ENCODE measurements around the gene SPACA6. TPM values are rescaled to one million over a fixed set of nuclear protein-coding genes. Genes with fewer than 3 reads are reported as not detected.
"Not testable (repeated sequence)": the region's sequence is repeated elsewhere in the genome, so short reads cannot be mapped to it uniquely, and the experiment has no call there.

The SPACA6 gene
- total and polyA plus RNA-seq, 2 donors, result 2.7 to 10.5 TPM

DNA sequence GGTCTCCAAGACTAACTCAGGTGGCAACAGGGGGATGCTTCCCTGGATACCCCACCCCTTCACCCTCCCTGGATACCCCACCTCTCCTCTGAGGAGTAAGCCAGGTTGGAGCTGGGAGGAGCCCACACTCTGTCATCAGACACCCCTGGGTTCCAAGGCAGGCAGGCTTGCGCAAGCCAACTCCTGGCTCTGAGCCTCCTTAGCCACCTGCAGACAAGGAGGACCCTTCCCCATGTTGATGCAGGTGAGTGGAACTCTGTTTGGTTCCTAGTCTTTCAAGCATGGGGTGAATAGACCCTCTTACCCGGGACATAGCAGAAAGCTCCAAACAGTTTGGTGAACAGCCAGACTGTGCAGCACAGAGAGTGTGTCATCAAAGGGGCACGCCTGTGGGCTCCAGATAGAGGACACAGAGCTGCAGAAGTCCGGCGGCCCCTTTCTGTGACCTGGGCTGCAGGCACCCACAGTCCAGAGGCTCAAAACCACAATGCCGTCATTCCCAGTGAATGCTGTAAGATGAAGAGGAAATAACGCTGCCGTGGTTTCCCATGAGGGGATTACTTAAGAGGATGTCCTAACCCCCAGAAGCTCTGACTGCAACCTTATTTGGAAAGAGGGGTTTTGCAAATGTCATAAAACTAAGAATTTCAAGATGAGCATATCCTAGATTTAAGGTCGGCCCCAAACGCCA is 42.8 kb downstream of the SPACA6 start:
- Histone ChIP-seq H3K27me3 (ENCODE audit: control insufficient read depth in 2 of 2, insufficient read depth in 1 of 2, low read length in 1 of 2) (peaks cover 0 to 5% of the 10 kb centered on the region in 2 donors), H3K4me1 (ENCODE audit: control insufficient read depth in 2 of 2, insufficient read depth in 2 of 2, low read length in 2 of 2) (no peaks in the 10 kb centered on the region), H3K27ac (ENCODE audit: low read depth in 1 of 2, low read length in 1 of 2) (no peak overlapping the region), H3K9me3 (ENCODE audit: control insufficient read depth in 2 of 2, insufficient read depth in 1 of 2, low read length in 1 of 2) (no peaks in the 10 kb centered on the region), H3K36me3 (ENCODE audit: control insufficient read depth in 2 of 2, insufficient read depth in 2 of 2, low read length in 1 of 2) (no peaks in the 10 kb centered on the region), H3K4me3 (ENCODE audit: low read length in 2 of 2) (no peak overlapping the region)
- peak in 1 of 9 donors; percentile 4 for DNase-seq (ENCODE audit: low read depth in 6 of 9, low spot score in 9 of 9)
- 25% methylated on average over 10 of the region's 10 CpGs for WGBS

DNA sequence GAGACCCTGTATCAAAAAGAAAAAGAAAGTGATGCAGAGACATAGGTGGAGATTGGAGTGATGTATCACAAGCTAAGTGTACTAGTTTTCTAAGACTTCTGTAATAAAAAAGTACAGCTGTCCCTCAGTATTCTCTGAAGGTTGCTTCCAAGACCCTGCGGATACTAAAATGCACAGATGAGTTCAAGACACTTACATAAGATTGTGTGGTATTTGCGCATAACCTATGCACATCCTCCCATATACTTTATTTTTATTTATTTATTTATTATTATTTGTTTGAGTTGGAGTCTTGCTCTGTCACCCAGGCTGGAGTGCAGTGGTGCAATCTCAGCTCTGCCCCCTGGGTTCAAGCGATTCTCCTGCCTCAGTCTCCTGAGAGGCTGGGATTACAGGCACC is 44.3 kb downstream of the SPACA6 start:
- no peak for DNase-seq (ENCODE audit: low read depth in 6 of 9, low spot score in 9 of 9)
- Histone ChIP-seq H3K36me3 (ENCODE audit: control insufficient read depth in 2 of 2, insufficient read depth in 2 of 2, low read length in 1 of 2) (no peaks in the 10 kb centered on the region), H3K27me3 (ENCODE audit: control insufficient read depth in 2 of 2, insufficient read depth in 1 of 2, low read length in 1 of 2) (peaks cover 0 to 5% of the 10 kb centered on the region in 2 donors), H3K4me1 (ENCODE audit: control insufficient read depth in 2 of 2, insufficient read depth in 2 of 2, low read length in 2 of 2) (no peaks in the 10 kb centered on the region), H3K4me3 (ENCODE audit: low read length in 2 of 2) (no peak overlapping the region), H3K27ac (ENCODE audit: low read depth in 1 of 2, low read length in 1 of 2) (no peak overlapping the region), H3K9me3 (ENCODE audit: control insufficient read depth in 2 of 2, insufficient read depth in 1 of 2, low read length in 1 of 2) (no peaks in the 10 kb centered on the region)
- WGBS, result 97% methylated on average over 3 of the region's 3 CpGs

DNA sequence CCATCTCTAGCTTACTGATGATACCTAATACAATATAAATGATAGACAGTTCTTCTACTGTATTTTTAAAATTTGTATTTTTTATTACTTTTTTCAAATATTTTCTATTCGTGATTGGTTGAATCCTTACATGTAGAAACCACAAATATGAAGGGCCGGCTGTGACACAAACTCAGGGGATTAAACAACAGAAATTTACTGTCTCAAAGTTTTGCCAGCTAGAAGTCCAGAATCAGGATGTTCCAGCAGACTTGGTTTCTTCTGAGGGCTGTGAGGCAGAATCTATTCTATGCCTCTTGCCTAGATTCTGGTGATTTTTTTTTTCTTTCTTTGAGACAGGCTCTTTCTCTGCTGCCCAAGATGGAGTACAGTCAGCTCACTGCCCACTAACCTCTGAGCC is 44.8 kb downstream of the SPACA6 start:
- Histone ChIP-seq H3K27me3 (ENCODE audit: control insufficient read depth in 2 of 2, insufficient read depth in 1 of 2, low read length in 1 of 2) (peaks cover 0 to 5% of the 10 kb centered on the region in 2 donors), H3K4me1 (ENCODE audit: control insufficient read depth in 2 of 2, insufficient read depth in 2 of 2, low read length in 2 of 2) (no peaks in the 10 kb centered on the region), H3K27ac (ENCODE audit: low read depth in 1 of 2, low read length in 1 of 2) (no peak overlapping the region), H3K4me3 (ENCODE audit: low read length in 2 of 2) (no peak overlapping the region), H3K9me3 (ENCODE audit: control insufficient read depth in 2 of 2, insufficient read depth in 1 of 2, low read length in 1 of 2) (no peaks in the 10 kb centered on the region), H3K36me3 (ENCODE audit: control insufficient read depth in 2 of 2, insufficient read depth in 2 of 2, low read length in 1 of 2) (no peaks in the 10 kb centered on the region)
- 91% methylated on average over 2 of the region's 2 CpGs for WGBS
- no peak for DNase-seq (ENCODE audit: low read depth in 6 of 9, low spot score in 9 of 9)

DNA sequence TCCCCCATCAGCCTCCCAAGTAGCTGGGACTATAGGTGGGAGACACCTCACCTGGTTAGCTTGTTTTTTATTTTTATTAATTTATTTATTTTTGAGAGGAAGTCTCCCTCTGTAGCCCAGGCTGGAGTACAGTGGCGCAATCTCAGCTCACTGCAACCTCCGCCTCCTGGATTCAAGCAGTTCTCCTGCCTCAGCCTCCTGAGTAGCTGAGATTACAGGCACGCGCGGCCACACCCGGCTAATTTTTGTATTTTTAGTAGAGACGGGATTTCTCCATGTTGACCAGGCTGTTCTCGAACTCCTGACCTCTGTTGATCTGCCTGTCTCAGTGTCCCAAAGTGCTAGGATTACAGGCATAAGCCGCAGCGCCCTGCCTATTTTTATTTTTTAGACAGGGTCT is 45.4 kb downstream of the SPACA6 start:
- H3K4me1 ChIP-seq (ENCODE audit: control insufficient read depth in 2 of 2, insufficient read depth in 2 of 2, low read length in 2 of 2); DNase-seq (ENCODE audit: low read depth in 6 of 9, low spot score in 9 of 9); H3K9me3 ChIP-seq (ENCODE audit: control insufficient read depth in 2 of 2, insufficient read depth in 1 of 2, low read length in 1 of 2); H3K27me3 ChIP-seq (ENCODE audit: control insufficient read depth in 2 of 2, insufficient read depth in 1 of 2, low read length in 1 of 2); H3K4me3 ChIP-seq (ENCODE audit: low read length in 2 of 2); H3K36me3 ChIP-seq (ENCODE audit: control insufficient read depth in 2 of 2, insufficient read depth in 2 of 2, low read length in 1 of 2); H3K27ac ChIP-seq (ENCODE audit: low read depth in 1 of 2, low read length in 1 of 2): not testable (repeated sequence)
- WGBS, result 97% methylated on average over 10 of the region's 10 CpGs

DNA sequence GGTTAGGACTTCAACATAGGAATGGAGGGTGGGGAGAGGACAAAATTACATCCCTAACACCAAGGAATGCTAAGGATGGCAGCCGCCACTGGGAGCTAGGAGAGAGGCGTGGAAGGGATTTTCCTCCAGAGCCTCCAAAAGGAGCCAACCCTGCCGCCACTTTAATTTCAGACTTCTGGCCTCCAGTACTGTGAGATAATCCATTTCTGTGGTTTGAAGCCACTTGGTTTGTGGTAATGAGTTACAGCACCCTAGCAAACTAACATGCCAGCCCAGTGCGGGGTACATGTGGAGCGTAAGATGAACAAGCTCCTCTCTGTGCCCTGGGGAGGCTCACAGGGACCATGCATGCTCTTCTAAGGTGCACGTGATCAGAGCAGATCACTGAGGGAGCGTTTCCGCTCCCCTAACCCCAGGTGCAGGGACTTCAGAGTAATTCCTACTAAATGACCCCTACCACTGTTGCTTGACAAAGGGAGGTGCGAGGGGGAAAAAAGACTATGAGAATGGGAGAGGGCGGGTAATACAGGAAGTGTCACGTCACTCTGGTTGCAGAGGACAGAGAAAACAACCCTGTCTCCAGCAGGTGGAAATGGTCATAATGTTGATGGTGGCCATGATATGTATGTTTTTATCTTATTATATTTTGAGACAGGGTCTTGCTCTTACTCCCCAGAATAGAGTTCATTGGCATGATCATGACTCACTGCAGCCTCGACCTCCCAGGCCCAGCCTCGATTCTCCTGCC is 46.5 kb downstream of the SPACA6 start:
- no peaks in the 10 kb centered on the region for H3K36me3 ChIP-seq (ENCODE audit: control insufficient read depth in 2 of 2, insufficient read depth in 2 of 2, low read length in 1 of 2)
- peaks cover 0 to 5% of the 10 kb centered on the region in 2 donors for H3K27me3 ChIP-seq (ENCODE audit: control insufficient read depth in 2 of 2, insufficient read depth in 1 of 2, low read length in 1 of 2)
- H3K27ac ChIP-seq (ENCODE audit: low read depth in 1 of 2, low read length in 1 of 2), result no peak overlapping the region
- DNase-seq (ENCODE audit: low read depth in 6 of 9, low spot score in 9 of 9), result no peak
- no peaks in the 10 kb centered on the region for H3K9me3 ChIP-seq (ENCODE audit: control insufficient read depth in 2 of 2, insufficient read depth in 1 of 2, low read length in 1 of 2)
- 89% methylated on average over 13 of the region's 13 CpGs for WGBS
- H3K4me3 ChIP-seq (ENCODE audit: low read length in 2 of 2), result no peak overlapping the region
- no peaks in the 10 kb centered on the region for H3K4me1 ChIP-seq (ENCODE audit: control insufficient read depth in 2 of 2, insufficient read depth in 2 of 2, low read length in 2 of 2)

DNA sequence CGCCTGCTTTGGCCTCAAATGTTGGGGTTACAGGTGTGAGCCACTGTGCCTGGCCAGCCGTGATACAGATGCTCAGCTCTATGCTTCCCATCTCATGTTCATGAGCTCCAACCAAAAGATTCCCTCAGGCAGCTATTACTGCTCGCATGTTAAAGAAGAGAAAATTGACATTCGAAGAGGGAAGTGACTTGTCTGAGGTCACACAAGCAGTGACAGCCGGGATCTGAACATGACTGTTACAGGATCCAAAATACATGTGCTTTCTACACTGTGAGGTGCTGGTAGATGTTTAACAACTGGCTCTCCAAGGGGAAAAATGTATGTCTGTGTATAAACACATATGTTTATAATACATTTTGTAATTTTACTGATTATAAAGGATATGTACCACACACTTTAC is 47.2 kb downstream of the SPACA6 start:
- Histone ChIP-seq H3K27ac (ENCODE audit: low read depth in 1 of 2, low read length in 1 of 2) (no peak overlapping the region), H3K4me3 (ENCODE audit: low read length in 2 of 2) (no peak overlapping the region), H3K4me1 (ENCODE audit: control insufficient read depth in 2 of 2, insufficient read depth in 2 of 2, low read length in 2 of 2) (no peaks in the 10 kb centered on the region), H3K36me3 (ENCODE audit: control insufficient read depth in 2 of 2, insufficient read depth in 2 of 2, low read length in 1 of 2) (no peaks in the 10 kb centered on the region), H3K27me3 (ENCODE audit: control insufficient read depth in 2 of 2, insufficient read depth in 1 of 2, low read length in 1 of 2) (peaks cover 0 to 5% of the 10 kb centered on the region in 2 donors), H3K9me3 (ENCODE audit: control insufficient read depth in 2 of 2, insufficient read depth in 1 of 2, low read length in 1 of 2) (no peaks in the 10 kb centered on the region)
- WGBS, result 91% methylated on average over 5 of the region's 5 CpGs
- no peak for DNase-seq (ENCODE audit: low read depth in 6 of 9, low spot score in 9 of 9)

DNA sequence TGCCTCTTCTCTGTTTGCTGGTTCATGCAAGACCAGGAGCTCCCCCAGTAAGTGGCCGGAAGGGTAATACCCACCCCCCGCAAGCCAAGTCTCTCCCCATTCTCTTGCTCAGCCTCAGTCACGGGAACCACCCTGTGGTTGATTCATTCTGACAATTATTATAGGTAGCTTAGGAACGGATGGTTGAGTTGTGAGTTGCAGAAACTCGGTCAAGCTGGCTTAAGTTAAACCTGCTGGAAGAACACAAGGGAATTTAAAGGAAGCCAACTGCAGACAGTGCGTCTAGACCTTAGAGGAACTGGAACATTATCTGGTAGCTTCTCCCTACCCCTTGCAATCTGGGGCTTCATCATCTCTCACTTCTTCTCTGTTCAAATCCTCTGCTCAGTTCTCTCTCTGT is 49.7 kb downstream of the SPACA6 start:
- Histone ChIP-seq H3K9me3 (ENCODE audit: control insufficient read depth in 2 of 2, insufficient read depth in 1 of 2, low read length in 1 of 2) (no peaks in the 10 kb centered on the region), H3K27ac (ENCODE audit: low read depth in 1 of 2, low read length in 1 of 2) (no peak overlapping the region), H3K4me1 (ENCODE audit: control insufficient read depth in 2 of 2, insufficient read depth in 2 of 2, low read length in 2 of 2) (no peaks in the 10 kb centered on the region), H3K27me3 (ENCODE audit: control insufficient read depth in 2 of 2, insufficient read depth in 1 of 2, low read length in 1 of 2) (no peaks in the 10 kb centered on the region), H3K36me3 (ENCODE audit: control insufficient read depth in 2 of 2, insufficient read depth in 2 of 2, low read length in 1 of 2) (no peaks in the 10 kb centered on the region), H3K4me3 (ENCODE audit: low read length in 2 of 2) (no peak overlapping the region)
- DNase-seq (ENCODE audit: low read depth in 6 of 9, low spot score in 9 of 9), result no peak
- 69% methylated on average over 6 of the region's 6 CpGs for WGBS

DNA sequence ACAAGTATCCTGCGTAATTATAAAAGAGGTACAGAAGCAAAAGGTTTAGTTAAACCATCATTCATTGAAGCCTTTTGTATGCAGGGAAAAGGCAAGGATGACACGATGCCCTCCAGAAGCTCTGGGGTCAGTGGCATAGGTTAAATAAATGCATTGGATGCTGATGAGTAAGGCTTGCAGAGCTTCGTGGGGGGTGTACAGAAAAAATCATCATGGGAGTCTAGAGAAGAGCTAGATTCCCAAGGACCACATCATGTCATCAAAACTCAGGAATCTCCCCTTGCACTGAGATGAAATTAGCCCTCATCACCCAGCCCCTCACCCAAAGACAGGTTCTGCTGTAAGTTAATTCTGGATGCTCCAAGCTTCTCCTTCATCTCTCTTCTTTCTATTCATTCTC is 50.3 kb downstream of the SPACA6 start:
- WGBS, result 92% methylated on average over 3 of the region's 3 CpGs
- H3K27me3 ChIP-seq (ENCODE audit: control insufficient read depth in 2 of 2, insufficient read depth in 1 of 2, low read length in 1 of 2), result no peaks in the 10 kb centered on the region
- no peak for DNase-seq (ENCODE audit: low read depth in 6 of 9, low spot score in 9 of 9)
- no peak overlapping the region for H3K27ac ChIP-seq (ENCODE audit: low read depth in 1 of 2, low read length in 1 of 2)
- no peaks in the 10 kb centered on the region for H3K4me1 ChIP-seq (ENCODE audit: control insufficient read depth in 2 of 2, insufficient read depth in 2 of 2, low read length in 2 of 2)
- H3K4me3 ChIP-seq (ENCODE audit: low read length in 2 of 2), result no peak overlapping the region
- no peaks in the 10 kb centered on the region for H3K9me3 ChIP-seq (ENCODE audit: control insufficient read depth in 2 of 2, insufficient read depth in 1 of 2, low read length in 1 of 2)
- no peaks in the 10 kb centered on the region for H3K36me3 ChIP-seq (ENCODE audit: control insufficient read depth in 2 of 2, insufficient read depth in 2 of 2, low read length in 1 of 2)

DNA sequence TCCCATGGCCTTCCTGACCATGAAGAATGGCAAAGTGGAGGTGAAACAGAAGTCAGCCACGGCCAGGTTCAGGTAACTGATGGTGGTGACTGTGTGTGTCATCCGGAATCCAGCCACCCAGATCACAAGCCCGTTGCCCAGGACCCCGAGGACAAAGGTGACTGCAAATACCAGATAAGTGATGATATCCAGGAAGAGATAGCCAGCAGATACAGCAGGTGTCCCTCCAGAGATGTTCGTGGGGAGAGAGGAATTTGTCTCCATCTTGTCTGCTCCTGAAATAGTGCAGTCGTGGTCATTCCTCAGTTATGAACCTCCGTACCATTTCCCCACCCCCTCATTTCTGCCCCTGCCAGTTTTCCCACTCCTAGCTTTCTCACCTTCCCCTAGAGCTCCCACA is 53.6 kb downstream of the SPACA6 start:
- Histone ChIP-seq H3K4me3 (ENCODE audit: low read length in 2 of 2) (no peak overlapping the region), H3K4me1 (ENCODE audit: control insufficient read depth in 2 of 2, insufficient read depth in 2 of 2, low read length in 2 of 2) (no peaks in the 10 kb centered on the region), H3K27me3 (ENCODE audit: control insufficient read depth in 2 of 2, insufficient read depth in 1 of 2, low read length in 1 of 2) (no peaks in the 10 kb centered on the region), H3K36me3 (ENCODE audit: control insufficient read depth in 2 of 2, insufficient read depth in 2 of 2, low read length in 1 of 2) (no peaks in the 10 kb centered on the region), H3K9me3 (ENCODE audit: control insufficient read depth in 2 of 2, insufficient read depth in 1 of 2, low read length in 1 of 2) (no peaks in the 10 kb centered on the region), H3K27ac (ENCODE audit: low read depth in 1 of 2, low read length in 1 of 2) (no peak overlapping the region)
- WGBS, result 90% methylated on average over 7 of the region's 7 CpGs
- DNase-seq (ENCODE audit: low read depth in 6 of 9, low spot score in 9 of 9), result no peak

Measured in thymus (tissue), 11 donors.